Measurements from ENCODE around the gene CARS2. TPM values are rescaled to one million over a fixed set of nuclear protein-coding genes. Genes with fewer than 3 reads are reported as not detected.

Gene CARS2
- total RNA-seq, 1 experiment from 2014 or later: 70.9 TPM

- no peak for ATAC-seq
- Histone ChIP-seq H3K27me3 (ENCODE audit: low read length) (no peaks in the 10 kb centered on the region), H3K9me3 (ENCODE audit: low read length) (no peaks in the 10 kb centered on the region), H3K27ac (ENCODE audit: low read length) (no peak overlapping the region), H2AFZ (ENCODE audit: low read length) (no peak overlapping the region), H3K4me3 (ENCODE audit: low read length) (no peak overlapping the region), H3K4me2 (ENCODE audit: low read length) (no peak overlapping the region), H3K9ac (ENCODE audit: low read length) (no peak overlapping the region), H3K9me2 (replicated peaks; ENCODE audit: low read length) (no peaks in the 10 kb centered on the region), H3K79me2 (ENCODE audit: low read length) (peaks cover 78% of the 10 kb centered on the region), H3F3A (ENCODE audit: low read length, unreplicated experiment) (no peaks in the 10 kb centered on the region), H4K20me1 (ENCODE audit: low read length) (peaks cover 36% of the 10 kb centered on the region), H3K4me1 (ENCODE audit: insufficient read depth, low read length) (peaks cover 20% of the 10 kb centered on the region), H3K36me3 (ENCODE audit: low read depth, low read length) (no peaks in the 10 kb centered on the region)
- TF ChIP-seq CTCF (conservative IDR thresholded peaks at IDR 0.05; ENCODE audit: low read depth, low read length): no peak
- TF ChIP-seq EZH2phosphoT487 (IDR thresholded peaks at IDR 0.05; ENCODE audit: borderline replicate concordance, low read length): no peak
- TF ChIP-seq EZH2 (IDR thresholded peaks at IDR 0.05; ENCODE audit: low read length, unreplicated experiment): no peak
- ChIA-PET CTCF (no interaction called here), POLR2A (ENCODE audit: unreplicated experiment) (no interaction called here)
- BruUV-seq (replicated peaks): no TSS peak
- intact Hi-C loops (cut with micrococcal nuclease): no loop called here
- no peak for DNase-seq
Measured at GRCh38 chr13:110618167-110618566, 87.7 kb downstream of the CARS2 start.

- H3K4me3 ChIP-seq (ENCODE audit: low read length): peak overlapping the region; percentile 92
- DNase-seq (no peak), ATAC-seq (no peak)
- H2AFZ ChIP-seq (ENCODE audit: low read length): no peak overlapping the region
- no peaks in the 10 kb centered on the region for H3F3A ChIP-seq (ENCODE audit: low read length, unreplicated experiment)
- ChIA-PET CTCF (interaction anchor here (1.0 kb wide), 1 partner anchor 27 kb away, joined by 4 read pairs; no protein-coding TSS in a partner anchor), POLR2A (ENCODE audit: unreplicated experiment) (no interaction called here)
- H3K79me2 ChIP-seq (ENCODE audit: low read length): peaks cover 71% of the 10 kb centered on the region
- no peak overlapping the region for H3K27ac ChIP-seq (ENCODE audit: low read length)
- peaks cover 20% of the 10 kb centered on the region for H3K4me1 ChIP-seq (ENCODE audit: insufficient read depth, low read length)
- H3K36me3 ChIP-seq (ENCODE audit: low read depth, low read length): no peaks in the 10 kb centered on the region
- H3K27me3 ChIP-seq (ENCODE audit: low read length): no peaks in the 10 kb centered on the region
- TF ChIP-seq CTCF (conservative IDR thresholded peaks at IDR 0.05; ENCODE audit: low read depth, low read length) (no peak), EZH2phosphoT487 (IDR thresholded peaks at IDR 0.05; ENCODE audit: borderline replicate concordance, low read length) (no peak), EZH2 (IDR thresholded peaks at IDR 0.05; ENCODE audit: low read length, unreplicated experiment) (no peak)
- H3K9me3 ChIP-seq (ENCODE audit: low read length): no peaks in the 10 kb centered on the region
- no TSS peak for BruUV-seq (replicated peaks)
- H3K9me2 ChIP-seq (replicated peaks; ENCODE audit: low read length): no peaks in the 10 kb centered on the region
- H3K4me2 ChIP-seq (ENCODE audit: low read length): peak overlapping the region; percentile 97
- H4K20me1 ChIP-seq (ENCODE audit: low read length): peaks cover 36% of the 10 kb centered on the region
- H3K9ac ChIP-seq (ENCODE audit: low read length): peak overlapping the region; percentile 94; the same call in 1 of the 2 replicates
- intact Hi-C loops (cut with micrococcal nuclease): no loop called here
Measured at GRCh38 chr13:110617321-110618072, 88.4 kb downstream of the CARS2 start.
